Neutrophil (primary cell): ENCODE results near the gene RAPGEF3.
A peak's percentile ranks its signal among the peaks of the same experiment; 100 is the strongest.

Experiments used
- H3K27ac ChIP-seq: fragments of 200-600 bp; sonication (generic); 2 replicates; pipeline ENCODE4 v1.5.1; 2016; ENCODE audit warnings: mild to moderate bottlenecking, moderate library complexity
- H3K27me3 ChIP-seq: fragments of 200-600 bp; sonication (generic); 2 replicates; pipeline ENCODE4 v1.6.0; 2016; ENCODE audit warnings: mild to moderate bottlenecking
- H3K36me3 ChIP-seq: fragments of 200-600 bp; sonication (generic); 2 replicates; pipeline ENCODE4 v1.5.1; 2017
- H3K4me1 ChIP-seq, 2 experiments: fragments of 200-600 bp in 1 of 2; sonication (generic) in 1 of 2; 1 replicate in 1 of 2; 2 replicates in 1 of 2; pipeline versions ENCODE4 v1.5.1 to v1.6.1; 2013 to 2016; ENCODE audit warnings: low read depth in 1 of 2, low read length in 1 of 2, mild to moderate bottlenecking in 1 of 2, moderate library complexity in 1 of 2; ENCODE audit not compliant: control insufficient read depth in 1 of 2, insufficient read depth in 1 of 2
- H3K4me3 ChIP-seq, 2 experiments: fragments of 200-600 bp in 1 of 2; sonication (generic) in 1 of 2; 1 replicate in 1 of 2; 2 replicates in 1 of 2; pipeline ENCODE4 v1.5.1; 2013 to 2016; ENCODE audit warnings: low read depth in 1 of 2, low read length in 1 of 2, mild to moderate bottlenecking in 1 of 2, moderate library complexity in 1 of 2
- H3K9me3 ChIP-seq: fragments of 200-600 bp; sonication (generic); 2 replicates; pipeline ENCODE4 v1.5.1; 2016
- TF ChIP-seq, protein P1 (sequence below): fragments of 200-600 bp; sonication (generic); IDR thresholded peaks from 2 replicates; pipeline ENCODE4 v1.5.1; 2016; ENCODE audit warnings: antibody characterized with exemption

The RAPGEF3 gene

DNA sequence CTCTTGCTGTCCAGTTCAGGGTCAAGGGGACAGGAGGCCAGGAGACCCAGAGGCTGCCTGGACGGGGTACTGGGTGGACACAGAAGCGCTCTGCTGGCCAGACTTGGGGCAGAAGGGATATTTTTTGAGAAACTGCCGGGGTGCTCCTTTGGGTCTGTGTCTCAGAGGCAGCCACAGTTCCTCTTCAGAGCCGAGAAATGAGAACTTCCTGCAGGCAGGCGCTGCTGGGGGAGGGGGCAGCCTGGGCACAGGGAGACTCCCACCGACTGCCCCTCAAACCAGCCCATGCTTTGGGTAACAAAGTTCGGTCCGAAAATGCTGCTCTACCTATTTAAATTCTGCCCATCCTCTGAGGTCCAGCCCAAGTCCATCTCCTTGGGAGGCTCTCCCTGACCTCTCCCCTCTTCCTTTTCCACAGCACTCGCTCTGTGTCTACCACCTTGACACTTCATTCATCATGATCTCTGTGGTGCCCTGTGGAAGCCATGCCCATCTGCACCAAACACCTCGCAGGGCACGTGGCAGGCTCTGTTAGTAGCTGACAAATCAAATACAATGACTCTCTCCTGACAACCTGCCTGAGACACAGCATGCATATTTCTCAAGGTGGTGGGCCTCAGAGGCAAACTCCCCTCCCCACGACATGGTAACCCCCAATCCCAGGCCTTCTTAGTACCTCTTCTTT, 44.7 kb upstream of the RAPGEF3 start:
- H3K36me3 ChIP-seq: peaks cover 21% of the 10 kb centered on the region
- H3K27ac ChIP-seq: peak overlapping the region; percentile 84
- H3K4me1 ChIP-seq: peaks cover 59 to 82% of the 10 kb centered on the region in 2 experiments
- no peaks in the 10 kb centered on the region for H3K9me3 ChIP-seq
- H3K27me3 ChIP-seq: no peaks in the 10 kb centered on the region
- TF ChIP-seq, protein P1, sequence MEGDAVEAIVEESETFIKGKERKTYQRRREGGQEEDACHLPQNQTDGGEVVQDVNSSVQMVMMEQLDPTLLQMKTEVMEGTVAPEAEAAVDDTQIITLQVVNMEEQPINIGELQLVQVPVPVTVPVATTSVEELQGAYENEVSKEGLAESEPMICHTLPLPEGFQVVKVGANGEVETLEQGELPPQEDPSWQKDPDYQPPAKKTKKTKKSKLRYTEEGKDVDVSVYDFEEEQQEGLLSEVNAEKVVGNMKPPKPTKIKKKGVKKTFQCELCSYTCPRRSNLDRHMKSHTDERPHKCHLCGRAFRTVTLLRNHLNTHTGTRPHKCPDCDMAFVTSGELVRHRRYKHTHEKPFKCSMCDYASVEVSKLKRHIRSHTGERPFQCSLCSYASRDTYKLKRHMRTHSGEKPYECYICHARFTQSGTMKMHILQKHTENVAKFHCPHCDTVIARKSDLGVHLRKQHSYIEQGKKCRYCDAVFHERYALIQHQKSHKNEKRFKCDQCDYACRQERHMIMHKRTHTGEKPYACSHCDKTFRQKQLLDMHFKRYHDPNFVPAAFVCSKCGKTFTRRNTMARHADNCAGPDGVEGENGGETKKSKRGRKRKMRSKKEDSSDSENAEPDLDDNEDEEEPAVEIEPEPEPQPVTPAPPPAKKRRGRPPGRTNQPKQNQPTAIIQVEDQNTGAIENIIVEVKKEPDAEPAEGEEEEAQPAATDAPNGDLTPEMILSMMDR: peak; percentile 4
- H3K4me3 ChIP-seq: peak overlapping the region; percentile 31 to 47

DNA sequence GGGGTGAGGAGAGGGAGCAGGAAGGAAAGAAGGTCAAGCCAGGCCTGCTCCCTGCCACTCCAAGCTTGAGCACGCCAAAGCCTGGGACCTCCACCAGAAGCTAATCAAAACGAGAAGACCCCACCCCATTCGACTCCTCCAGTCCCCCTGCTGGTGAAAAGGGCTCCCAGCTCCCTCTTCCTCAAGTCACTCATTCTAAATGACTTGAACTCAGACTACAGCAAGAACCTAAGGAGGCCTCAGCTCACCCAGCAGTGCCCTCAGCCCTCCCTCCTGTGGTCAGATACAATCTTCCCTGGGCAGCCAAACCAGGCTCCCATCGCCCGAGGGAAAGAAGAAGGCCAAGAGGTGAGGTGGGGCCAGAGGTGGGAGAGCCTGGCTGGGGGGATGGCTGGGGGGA, 43.6 kb upstream of the RAPGEF3 start:
- Histone ChIP-seq H3K27me3 (no peaks in the 10 kb centered on the region), H3K9me3 (no peaks in the 10 kb centered on the region), H3K27ac (peak overlapping the region; percentile 84), H3K4me1 (peaks cover 49 to 71% of the 10 kb centered on the region in 2 experiments), H3K4me3 (peak overlapping the region; percentile 31 to 47), H3K36me3 (peaks cover 31% of the 10 kb centered on the region)
- TF ChIP-seq, protein P1: no peak

DNA sequence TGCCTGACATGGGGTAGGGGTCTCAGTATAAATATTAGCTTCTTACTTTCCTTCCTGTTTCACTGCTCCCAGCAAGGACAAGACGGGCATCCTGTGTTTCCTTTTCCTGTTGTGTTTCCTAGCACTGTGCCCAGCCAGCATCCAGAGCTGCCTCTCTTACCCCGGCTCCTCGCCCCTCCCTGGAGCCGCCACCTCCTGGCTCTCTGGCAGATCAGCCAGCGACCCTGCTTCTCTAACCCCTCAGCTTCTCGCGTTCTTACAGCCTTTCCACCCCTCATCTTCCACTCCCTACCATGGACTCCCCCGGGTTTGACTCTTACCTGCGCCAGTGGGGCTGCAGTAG, 43.2 kb upstream of the RAPGEF3 start:
- no peaks in the 10 kb centered on the region for H3K9me3 ChIP-seq
- TF ChIP-seq, protein P1: no peak
- peaks cover 36% of the 10 kb centered on the region for H3K36me3 ChIP-seq
- H3K4me1 ChIP-seq: peaks cover 45 to 67% of the 10 kb centered on the region in 2 experiments
- peak overlapping the region; percentile 31 to 47 for H3K4me3 ChIP-seq
- no peaks in the 10 kb centered on the region for H3K27me3 ChIP-seq
- H3K27ac ChIP-seq: peak overlapping the region; percentile 84

DNA sequence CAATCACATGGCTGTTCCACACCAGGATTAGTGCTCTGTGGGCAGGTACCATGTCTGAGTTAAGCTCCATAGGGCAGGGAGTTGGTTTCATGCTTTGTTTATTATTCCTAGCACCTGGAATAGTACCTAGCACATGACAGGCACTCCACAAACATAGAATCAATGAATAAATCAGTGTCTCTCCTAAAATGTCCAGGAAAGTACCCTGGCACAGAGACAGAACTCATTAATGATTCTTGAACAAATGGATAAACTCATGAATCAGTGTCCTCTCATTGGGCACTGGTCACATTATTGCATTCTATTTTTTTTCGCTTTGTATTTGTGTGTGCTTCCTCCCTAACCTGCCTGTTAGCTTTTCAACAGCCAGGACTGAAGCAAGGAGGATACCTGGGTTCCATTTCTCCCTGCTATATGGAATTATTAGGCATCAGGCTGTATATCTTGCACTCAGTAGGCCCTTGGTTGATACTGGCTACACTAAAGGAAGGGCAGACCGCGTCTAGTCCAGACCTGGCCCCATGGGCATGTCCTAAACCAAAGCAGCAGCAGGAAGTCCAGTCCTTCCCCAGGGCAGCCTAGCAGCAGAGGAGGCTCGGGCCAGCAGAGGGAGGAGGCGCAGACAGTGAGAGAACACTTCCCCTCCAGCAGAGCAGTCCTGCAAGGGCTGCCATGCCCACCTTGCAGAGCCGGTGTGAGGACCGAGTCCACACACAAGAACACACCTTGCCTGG, 42.7 kb upstream of the RAPGEF3 start:
- peak overlapping the region; percentile 84 for H3K27ac ChIP-seq
- peak overlapping the region; percentile 31 to 47 for H3K4me3 ChIP-seq
- H3K36me3 ChIP-seq: peaks cover 41% of the 10 kb centered on the region
- no peaks in the 10 kb centered on the region for H3K9me3 ChIP-seq
- H3K4me1 ChIP-seq: peaks cover 44 to 62% of the 10 kb centered on the region in 2 experiments
- TF ChIP-seq, protein P1: no peak
- no peaks in the 10 kb centered on the region for H3K27me3 ChIP-seq

DNA sequence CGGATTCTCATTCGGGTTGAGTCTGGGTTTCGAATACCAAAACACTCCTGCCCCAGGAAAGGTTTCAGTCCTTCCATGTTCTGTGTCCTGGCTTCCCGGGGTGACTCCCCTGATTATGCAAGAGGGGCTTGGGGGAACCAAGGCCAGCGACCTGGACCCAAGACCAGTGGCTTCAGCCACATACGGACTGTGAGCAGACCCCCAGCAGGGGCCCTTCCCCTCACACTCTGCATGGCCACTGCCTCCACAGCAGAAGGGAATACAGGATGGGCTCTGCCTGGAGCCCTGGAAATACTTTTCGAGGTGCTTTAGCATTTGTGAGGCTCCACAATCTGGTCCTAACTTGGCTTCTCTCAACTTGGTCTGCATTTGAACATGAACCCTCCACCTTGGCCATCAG, 41.9 kb upstream of the RAPGEF3 start:
- Histone ChIP-seq H3K27me3 (no peaks in the 10 kb centered on the region), H3K4me3 (no peak overlapping the region), H3K9me3 (no peaks in the 10 kb centered on the region), H3K4me1 (peaks cover 44 to 54% of the 10 kb centered on the region in 2 experiments), H3K27ac (no peak overlapping the region), H3K36me3 (peaks cover 49% of the 10 kb centered on the region)
- TF ChIP-seq, protein P1: no peak
